ENCODE data around the gene CD63. TPM values are rescaled to one million over a fixed set of nuclear protein-coding genes. Genes with fewer than 3 reads are reported as not detected.

CD63 gene
- total RNA-seq, 1 experiment from 2014 or later: 1,417 TPM

DNA sequence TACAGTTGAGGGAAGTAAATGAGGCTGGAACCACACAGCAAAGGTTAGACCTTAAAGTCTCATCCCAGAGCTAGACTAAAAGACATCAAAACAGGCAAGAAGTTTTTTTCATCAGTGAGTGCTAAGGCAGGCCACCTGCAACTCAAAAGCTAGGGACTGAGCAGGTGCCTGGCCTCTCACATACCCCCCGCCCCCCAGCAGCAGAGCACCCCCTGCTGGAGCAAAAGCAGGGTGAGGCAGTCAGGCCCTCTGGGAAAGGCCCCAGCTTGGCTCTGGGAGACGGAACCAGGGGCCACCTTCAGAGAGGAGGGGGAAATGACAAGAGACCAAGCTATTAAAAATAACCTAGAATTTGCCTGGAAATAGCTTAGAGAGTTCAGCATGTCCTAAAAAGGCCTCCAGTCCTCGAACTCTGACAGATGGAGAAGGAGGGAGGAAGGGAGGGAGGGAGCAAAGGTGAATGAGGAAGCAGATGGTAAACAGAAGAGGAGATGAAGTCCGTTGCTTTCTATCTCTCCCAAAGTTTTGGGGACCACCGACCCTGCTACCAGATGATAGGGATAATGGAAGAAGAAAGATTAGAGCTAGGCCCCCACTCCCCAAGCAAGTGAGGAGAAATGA is 22.9 kb downstream of the CD63 start:
- DNase-seq (ENCODE audit: low read depth): no peak

- DNase-seq (ENCODE audit: low read depth): no peak
Observed at GRCh38 chr12:55704824-55705718, 23.7 kb downstream of the CD63 start.

GRCh38 chr12:55703901-55704761 is 24.7 kb downstream of the CD63 start:
- DNase-seq (ENCODE audit: low read depth): peak; percentile 42

DNA sequence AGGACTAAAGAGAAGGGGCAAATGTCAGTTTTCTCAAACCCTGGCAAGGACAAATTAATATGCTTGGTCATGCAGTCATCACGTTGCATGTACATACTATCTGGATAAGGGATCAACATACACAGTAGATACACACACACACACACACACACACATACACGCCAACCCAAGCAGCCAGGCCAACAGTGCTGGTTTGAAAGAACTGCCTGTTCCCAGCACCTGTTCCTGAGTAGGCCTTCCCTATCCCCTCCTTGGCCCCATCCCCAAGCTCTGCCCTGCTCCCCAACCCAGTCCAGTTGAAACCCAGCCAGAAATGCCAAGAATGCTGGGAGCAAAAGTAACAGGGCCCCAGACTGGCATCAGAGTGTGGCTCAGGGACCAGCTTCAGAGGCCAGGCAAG is 25.5 kb downstream of the CD63 start:
- no peak for DNase-seq (ENCODE audit: low read depth)

DNA sequence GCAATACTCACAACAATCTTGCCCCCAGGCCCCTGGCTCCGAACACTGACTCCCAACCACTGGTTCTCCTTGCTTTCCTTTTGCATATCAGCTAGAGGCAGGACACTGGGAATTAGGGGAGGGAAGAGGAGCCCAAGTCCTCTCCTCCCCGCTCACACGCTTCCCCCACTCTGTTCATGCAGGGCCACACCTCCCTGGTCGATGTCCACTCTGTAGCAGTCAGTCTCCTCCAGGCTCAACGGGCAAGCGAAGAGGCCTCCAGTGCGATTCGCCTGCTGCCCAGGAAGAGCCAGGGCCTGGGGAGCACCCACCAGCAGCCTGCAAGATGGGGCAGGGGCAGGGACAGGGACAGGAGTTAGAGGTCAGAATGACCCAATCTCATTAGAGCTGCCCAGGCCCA is 25.9 kb downstream of the CD63 start:
- DNase-seq (ENCODE audit: low read depth): no peak

DNA sequence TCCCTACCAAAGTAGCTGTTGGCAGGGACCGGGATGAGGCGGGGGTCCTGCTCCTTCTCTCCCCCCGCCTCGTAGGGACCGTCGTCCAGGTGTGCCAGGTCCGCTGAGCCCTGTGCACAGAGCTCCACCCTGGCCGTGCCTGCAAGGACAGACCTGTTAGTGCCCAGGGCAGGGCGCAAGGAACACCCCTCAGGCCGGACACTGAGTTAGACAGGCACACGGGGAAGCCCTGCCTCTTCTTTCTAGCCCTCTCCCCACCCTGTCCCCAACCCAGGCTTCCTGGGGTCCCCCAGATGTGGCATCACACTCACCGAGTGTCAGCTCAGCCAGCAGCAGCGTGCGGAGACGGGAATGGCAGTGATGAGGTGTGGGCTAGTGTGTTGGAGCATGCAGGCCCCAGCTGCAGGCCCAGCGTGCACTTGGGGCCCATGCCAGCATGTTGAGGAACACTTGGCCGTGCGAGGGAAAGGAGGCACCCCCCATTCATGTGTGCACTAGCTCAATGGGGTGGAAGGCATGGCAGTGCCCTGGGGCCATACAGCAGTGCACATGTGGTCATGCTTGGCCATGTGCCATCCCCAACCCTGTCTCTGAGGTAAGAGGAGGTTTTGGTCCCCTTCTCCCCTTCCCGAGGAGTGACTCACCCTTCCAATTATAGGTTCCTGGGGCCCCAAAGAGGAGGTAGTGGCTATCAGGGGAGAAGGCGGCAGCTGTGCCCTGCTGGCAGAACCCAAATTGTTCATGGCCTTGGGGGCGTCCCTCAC is 28.4 kb downstream of the CD63 start:
- peak; percentile 97 for DNase-seq (ENCODE audit: low read depth)

- DNase-seq (ENCODE audit: low read depth): no peak
Observed at GRCh38 chr12:55699471-55700055, 29.2 kb downstream of the CD63 start.

DNA sequence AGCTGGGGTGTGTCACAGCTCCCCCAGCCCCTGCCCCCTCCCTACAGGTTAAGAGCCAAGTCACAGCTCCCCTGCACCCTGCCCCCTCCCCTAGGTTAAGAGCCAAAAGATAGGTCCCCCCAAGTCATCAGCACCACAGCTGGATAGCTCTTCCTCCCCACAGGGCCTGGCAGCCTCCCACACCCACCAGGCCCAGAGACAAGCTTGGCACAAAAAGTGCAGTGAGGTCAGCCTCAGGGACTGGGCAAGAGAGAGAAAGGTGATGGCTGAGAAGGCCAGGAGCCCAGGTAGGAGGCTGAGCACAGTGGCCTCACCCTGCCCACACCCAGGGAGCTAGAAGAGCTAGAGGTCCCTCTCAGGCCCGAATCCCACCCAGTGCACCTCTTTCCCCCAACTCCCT is 29.8 kb downstream of the CD63 start:
- no peak for DNase-seq (ENCODE audit: low read depth)

- no peak for DNase-seq (ENCODE audit: low read depth)
Observed at GRCh38 chr12:55698241-55698955, 30.4 kb downstream of the CD63 start.

DNA sequence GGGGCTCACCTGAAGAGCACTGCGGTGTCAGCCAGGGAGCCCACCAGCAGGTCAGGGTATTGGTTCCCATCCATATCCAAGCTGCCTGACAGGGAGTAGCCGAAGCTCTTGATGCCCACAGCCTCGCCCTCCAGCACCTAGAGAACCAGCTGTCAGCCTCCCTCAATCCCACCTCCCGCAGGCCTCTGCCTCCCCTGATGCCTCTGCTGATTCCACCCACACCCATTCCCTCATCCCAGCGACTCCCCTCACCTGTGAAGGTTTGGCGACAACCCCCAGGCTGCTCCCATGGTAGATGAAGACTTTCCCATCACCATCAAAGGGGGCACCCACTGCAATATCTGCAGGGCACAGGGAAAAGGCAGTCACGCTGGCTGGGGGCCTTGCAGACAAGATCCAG is 31.1 kb downstream of the CD63 start:
- no peak for DNase-seq (ENCODE audit: low read depth)

- DNase-seq (ENCODE audit: low read depth): no peak
Observed at GRCh38 chr12:55696796-55697462, 31.9 kb downstream of the CD63 start.

DNA sequence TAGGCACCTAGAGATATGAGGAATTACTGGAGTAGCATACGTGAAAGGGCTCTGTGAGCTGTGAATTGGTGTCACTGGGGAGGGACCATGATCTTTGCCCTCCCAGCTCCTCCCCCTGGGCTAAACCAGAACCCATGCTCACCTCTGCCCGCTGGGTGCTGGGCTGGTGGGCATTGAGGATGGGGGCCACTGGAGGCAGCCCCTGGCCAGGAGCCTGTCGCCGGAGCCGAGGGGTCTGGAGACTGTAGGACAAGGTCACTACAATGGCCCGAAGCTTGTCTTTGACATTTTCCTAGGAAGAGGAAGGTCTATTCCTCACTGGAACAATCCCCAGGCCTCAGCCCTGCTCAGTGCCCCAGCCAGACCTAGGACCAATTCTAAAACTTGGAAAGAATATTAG is 32.7 kb downstream of the CD63 start:
- DNase-seq (ENCODE audit: low read depth): no peak

GRCh38 chr12:55695349-55695748 is 33.5 kb downstream of the CD63 start:
- DNase-seq (ENCODE audit: low read depth): no peak

GRCh38 chr12:55694651-55695050 is 34.2 kb downstream of the CD63 start:
- DNase-seq (ENCODE audit: low read depth): no peak

- no peak for DNase-seq (ENCODE audit: low read depth)
Observed at GRCh38 chr12:55694188-55694515, 34.7 kb downstream of the CD63 start.

DNA sequence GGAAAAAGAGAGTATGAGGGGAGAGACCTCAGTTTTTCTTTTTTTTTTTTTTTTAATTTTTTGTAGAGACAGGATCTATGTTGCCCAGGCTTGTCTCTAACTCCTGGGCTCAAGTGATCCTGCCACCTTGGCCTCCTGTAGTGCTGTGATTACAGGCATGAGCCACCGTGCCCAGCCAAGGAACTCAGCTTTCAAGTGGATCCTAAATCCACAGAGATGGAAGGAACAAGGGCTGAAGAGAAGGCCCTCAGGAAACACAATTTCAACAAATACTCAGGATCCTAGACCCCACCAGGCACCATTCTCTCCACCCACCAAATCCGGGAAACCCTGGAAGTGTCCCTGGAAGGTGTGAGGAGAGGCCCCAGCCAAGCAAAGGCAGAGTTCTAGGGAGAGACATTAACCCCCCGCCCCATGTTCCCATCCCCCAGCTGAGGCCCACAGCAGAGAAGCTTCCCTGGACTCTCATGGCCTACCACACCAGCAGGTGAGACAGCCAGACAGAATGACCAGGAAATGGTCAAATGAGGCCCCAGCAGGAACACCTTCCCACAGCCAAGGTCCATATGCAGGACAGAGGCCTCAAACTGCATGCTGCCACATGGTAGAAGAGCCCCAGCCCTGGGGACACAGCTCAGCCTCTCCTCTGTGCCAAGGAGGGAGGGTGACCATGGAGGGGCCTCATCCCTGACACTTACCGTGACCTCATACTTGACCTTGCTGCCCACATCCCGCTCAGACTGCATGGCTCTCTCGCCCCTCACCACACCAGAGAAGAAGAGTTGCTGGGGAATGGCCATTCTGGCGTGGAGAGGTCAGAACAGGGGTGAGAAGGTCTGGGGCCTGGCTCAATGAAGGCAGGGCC is 35.3 kb downstream of the CD63 start:
- no peak for DNase-seq (ENCODE audit: low read depth)

- DNase-seq (ENCODE audit: low read depth): no peak
Observed at GRCh38 chr12:55692631-55693322, 36.0 kb downstream of the CD63 start.
